GM19035 (cell line): ENCODE results near the gene ATF5.
"Not testable (repeated sequence)": the region's sequence is repeated elsewhere in the genome, so short reads cannot be mapped to it uniquely, and the experiment has no call there.

Experiments used
- ATAC-seq: cut with Tn5 transposase; IDR thresholded peaks from one replicate; pipeline ENCODE4 v1.9.1; 2021; ENCODE audit not compliant: unreplicated experiment

ATF5 gene

DNA sequence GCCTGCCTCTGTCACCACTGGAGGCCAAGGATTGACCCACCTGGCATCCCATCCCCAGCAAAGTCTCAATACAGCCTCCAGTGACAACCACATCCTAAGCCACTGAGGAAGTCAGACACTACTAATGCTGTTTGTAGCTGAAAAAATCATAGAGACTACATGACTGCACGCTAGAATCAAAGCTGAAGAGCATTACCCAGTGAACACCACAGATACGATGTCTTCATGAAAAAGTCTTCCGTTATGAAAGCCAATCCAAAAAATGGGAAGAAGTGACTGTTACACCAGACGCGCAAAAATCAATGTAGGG is 11.4 kb downstream of the ATF5 start:
- ATAC-seq: no peak

DNA sequence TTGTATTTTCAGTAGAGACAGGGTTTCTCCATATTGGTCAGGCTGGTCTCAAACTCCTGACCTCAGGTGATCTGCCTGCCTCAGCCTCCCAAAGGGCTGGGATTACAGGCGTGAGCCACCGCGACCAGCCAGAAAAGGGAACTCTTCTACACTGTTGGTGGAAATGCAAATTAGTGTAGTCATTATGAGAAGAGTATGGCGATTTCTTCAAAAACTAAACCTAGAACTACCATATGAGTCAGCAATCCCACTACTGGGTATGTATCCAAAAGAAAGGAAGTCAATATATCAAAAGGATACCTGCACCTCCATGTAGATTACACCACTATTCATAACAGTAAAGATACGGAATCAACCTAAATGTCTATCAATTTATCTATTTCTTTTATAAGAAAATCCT is 15.6 kb downstream of the ATF5 start:
- ATAC-seq: not testable (repeated sequence)

DNA sequence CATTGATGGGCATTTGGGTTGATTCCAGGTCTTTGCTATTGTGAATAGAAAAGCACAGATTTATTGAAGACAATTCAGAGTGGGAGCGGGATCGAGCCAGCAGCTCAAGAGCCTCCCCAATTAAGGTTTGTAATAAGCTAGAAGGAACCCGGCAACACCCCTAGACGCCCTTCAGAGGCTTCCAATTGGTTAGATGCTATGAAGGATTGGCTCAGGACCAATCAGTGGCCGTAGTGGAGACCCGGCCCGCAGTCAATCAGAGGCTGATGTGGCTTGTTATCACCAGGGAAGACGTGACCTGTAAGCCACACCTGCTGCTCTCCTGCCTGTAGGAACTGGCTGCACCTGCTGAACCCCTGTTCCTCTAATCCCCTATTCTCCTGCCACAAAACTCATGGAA is 17.4 kb downstream of the ATF5 start:
- no peak for ATAC-seq

DNA sequence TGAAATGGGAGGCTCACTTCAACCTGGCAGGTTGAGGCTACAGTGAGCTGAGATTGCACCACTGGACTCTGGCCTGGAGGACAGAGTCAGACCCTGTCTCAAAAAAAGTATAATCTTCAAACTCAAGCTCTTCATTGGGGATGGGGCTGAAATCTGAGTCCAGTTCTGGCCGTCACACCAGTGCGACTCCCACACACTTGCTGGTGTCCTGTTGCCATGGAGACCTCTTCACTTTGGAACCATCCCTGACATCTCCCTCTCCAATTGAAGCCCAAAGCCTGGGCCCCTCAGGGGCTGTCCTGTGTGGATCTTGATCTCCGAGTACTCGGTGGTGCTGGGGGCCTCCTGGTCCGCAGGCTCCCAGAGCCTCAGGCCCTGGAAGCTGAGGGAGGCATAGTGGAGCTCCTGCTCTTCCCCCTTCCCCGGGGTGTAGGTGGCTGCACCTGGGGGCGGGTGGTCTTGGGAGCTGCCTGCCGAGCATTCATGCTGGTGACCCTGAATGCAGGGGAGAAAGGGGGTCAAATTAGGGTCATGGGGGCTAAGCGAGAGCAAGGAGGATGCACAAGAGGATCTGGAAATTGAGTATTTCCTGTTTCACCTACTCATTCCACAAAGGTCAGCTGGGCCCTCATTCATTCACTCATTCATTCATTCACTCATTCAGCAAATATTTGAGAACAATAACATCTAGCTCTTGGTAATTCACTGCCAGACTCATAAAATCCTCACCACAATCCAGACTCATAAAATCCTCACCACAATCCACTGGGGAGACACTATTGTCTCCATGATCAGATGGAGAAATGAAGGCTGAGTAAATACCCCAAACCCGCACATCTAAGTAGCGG is 21.0 kb downstream of the ATF5 start:
- ATAC-seq: no peak

DNA sequence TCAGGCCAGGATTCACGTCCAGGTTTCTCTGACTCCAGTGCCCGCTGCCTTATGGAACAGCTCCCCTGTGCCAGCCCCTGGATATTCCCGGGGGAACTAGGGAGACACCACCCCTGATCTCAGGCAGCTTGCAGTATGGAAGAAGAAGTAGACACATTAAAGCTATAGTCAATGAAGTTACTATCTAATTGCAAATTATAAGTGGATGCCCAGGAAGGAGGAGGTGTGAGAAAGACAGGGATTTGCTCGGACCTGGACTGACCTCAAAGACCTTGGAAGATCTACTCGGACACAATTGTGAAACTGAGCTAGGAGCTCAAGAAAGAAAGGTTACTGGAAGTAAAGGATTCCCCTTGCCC is 21.6 kb downstream of the ATF5 start:
- ATAC-seq: no peak

DNA sequence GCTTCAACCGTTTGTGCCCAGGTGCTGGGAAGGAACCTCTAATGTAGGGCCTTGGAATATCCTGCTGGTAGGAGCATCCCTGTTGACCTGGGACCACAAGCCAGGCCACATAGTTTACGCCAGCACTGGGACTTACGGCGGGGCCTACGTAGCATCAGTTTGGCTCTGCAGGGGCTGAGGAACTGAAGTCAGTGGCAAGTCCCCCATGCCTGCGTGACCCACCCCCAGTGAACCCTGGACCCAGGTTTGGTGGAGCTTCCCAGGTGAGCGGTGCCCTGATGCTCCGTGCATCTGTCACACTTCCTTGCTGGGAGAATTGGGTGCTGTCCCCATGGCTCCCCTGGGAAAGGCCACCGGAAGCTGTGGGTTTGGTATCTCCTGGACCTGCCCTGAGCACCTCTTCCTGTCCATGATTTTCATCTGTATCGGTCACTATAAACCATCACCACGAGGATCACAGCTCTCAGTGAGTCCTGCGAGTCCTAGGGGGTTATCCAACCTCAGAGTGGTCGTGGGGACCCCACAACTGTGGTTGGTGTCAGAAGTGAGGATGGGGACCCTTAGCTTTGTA is 22.0 kb downstream of the ATF5 start:
- ATAC-seq: no peak

DNA sequence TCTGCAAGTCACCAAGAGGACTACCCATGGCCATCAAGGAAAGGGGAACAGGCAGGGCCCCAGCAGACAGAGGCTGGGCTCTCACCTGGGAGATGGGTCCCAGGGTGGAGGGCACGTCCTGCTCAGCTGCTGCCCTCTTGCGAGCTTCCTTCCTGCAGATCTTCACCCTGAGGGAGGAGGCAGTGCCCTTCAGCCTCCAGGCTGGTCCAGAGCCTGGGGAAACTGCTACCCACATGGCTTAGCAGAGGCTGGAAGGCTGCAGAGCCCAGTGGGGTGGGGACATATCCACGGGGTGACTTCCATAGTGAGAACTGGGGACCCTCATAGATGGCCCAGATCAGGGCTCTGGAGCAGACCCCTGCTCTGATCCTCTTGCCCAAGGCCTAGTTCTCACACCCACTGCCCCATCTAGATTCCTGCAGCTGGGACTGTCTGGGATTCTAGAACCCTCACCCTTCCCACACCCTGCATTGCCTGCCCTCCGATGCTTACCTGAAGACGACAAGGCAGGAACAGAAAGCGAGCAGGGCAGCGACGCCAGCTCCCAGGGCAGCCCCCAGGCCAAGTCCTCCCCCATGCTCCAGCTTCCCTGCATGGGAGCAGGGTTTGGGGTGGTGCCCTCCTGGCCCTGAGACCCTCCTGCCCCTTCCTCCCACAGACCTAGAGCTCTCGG is 22.9 kb downstream of the ATF5 start:
- no peak for ATAC-seq

DNA sequence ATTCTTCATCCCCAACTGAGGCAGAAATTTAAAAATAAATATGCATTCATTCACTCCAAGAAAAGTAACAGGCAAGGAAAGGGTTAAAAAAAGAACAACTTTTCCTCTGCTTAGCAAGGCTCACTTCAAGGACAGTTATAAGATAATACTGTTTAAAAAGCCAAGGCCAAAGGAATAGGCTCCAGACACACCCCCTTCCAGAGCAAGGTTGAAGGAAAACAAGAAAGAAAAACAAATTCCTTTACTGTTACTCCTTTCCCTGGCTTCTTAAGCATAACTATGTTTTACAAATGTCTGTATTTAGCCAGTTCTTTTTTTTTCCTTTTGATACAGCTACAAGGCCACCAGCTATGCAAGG is 23.5 kb downstream of the ATF5 start:
- no peak for ATAC-seq

DNA sequence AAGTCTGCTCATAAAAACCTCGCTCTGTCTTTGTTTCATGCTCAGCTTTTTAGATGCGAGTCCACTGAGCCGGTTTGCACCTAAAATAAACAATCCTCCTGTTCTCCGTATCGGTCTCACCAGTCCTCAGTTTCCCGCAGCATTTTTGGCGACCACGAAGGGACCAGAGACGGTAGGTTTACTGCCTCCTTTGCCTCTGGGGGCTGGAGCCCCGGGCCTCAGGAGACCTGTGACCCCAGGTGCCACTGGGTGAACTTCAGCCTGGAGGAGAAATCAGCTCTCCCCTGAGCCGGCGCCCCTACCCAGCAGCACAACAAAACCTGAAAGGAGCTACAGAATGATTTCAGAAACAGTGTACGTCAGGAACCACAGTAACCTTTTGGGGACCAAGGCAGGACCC is 23.9 kb downstream of the ATF5 start:
- ATAC-seq: no peak

DNA sequence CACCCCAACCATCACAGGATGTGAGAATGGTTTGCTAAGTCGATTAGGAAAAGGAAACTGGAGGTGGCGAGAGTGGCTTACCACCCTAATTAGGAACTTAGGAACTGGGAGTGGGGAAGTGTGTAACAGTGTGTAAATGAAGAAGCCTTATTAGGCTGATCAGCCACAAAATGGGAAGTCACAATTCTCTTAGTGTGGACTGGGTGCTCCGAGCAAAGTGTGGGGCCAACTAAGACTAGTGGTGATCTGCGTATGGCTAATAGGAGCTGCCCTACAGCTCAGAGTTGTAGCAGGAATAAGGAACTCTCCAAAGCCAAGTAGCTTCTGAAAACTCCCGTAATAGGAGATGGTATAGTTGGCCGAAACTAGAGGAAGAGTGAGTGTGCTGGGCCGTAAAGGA is 24.4 kb downstream of the ATF5 start:
- ATAC-seq: no peak

DNA sequence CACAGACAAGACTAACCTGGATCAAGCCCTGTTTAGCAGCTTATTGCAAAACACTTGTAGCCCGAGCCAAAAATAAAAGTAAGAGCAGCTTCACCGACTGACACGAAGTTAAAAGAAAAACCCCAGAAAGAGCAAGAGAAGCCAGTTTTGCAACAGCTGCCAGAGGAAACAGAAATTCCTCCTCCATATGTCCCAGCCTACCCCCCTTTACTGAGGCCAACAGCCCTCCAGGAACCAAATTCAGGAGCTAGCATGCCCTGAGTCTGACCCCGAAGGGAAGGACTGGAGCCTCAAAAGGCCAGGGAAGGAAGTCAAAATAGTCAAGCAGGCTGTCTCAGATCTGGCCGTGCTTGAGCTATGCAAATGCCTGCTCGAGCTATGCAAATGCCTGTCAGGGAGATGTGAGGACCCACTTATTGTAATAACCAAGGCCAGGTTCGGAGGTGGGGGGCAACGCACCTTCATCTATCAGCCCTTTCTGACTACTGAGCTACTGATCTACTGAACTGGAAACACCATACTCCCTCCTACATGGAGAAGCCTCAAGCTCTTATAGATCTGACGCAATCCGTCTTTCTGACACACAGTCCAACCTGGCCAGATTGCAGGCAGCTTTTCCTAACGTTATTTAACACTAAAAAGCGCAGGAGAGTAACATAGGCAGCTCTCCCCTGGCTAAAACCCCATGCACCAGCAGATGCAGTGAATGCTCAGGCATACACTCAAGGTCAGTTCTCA is 25.3 kb downstream of the ATF5 start:
- no peak for ATAC-seq

DNA sequence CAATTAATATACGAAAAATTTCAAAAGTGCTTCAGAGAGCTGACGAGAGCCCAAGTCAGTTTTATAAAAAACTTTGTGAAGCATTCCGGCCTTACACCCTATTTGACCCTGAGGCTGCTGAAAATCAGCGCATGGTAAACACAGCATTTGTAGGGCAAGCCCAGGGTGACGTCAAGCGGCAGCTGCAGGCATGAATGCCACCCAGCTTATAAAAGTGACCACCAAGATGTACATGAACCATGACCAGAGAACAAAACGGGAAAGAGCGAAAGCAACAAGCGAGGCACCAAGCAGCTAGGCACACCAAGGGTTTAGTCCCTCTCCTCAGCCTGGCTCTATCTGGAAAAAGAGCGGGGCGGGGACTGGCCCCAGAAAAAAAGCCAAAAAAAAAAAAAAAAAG is 25.9 kb downstream of the ATF5 start:
- ATAC-seq: no peak

DNA sequence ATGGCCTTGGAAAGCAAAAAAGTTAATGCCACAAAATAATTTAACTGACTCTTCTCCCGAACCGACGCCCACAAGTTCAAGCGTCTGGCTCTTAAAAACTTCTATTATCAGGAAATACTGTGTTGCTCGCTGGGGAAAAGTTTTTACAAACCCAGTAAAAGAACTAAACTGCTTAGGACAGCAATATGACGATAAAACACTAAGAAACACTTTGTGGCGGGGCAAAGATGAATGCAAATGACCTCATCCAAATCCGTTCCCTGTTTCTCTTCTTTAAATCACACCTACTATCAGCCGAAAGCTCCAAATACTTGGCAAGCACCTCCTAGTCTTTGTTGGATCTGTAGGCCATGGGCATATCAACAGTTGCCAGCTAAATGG is 27.1 kb downstream of the ATF5 start:
- no peak for ATAC-seq

DNA sequence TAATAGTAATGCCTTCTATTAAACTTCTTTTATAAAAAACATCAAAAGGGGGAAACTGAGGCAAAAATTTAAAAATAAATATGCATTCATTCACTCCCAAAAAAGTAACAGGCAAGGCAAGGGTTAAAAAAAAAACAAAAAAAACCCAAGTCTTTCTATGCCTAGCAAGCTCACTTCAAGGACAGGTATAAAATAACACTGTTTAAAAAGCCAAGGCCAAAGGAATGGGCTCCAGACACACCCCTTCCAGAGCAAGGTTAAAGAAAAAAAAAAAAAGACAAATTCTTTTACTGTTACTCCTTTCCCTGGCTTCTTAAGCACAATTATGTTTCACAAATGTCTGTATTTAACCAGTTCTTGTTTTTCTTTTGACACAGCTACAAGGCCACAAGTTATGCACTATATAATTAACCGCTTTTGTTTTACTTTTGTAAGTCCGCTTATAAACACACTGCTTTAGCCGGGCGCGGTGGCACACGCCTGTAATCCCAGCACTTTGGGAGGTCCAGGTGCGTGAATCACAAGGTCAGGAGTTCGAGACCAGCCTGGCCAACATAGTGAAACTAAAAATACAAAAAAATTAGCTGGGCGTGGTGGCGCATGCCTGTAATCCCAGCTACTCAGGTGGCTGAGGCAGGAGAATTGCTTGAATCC is 28.4 kb downstream of the ATF5 start:
- no peak for ATAC-seq

DNA sequence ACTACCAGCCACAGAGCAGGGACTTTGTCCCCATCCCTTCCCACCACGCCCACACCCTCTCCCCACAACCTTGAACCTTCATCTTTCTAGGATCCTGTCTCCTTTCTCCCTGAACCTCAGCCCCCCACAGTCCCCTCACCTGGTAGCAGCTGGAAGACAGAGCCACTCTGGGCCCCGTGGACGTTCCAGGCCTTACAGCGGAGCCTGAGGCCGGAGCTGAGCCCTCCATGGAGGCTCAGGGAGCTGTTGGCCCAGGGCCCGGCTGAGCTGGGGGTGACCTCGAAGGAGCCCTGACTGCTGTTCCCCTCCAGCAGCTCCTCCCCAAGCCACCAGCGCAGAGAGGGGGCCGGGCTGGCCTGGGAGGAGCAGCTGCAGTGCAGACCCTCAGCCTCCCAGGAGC is 29.1 kb downstream of the ATF5 start:
- ATAC-seq: not testable (repeated sequence)

DNA sequence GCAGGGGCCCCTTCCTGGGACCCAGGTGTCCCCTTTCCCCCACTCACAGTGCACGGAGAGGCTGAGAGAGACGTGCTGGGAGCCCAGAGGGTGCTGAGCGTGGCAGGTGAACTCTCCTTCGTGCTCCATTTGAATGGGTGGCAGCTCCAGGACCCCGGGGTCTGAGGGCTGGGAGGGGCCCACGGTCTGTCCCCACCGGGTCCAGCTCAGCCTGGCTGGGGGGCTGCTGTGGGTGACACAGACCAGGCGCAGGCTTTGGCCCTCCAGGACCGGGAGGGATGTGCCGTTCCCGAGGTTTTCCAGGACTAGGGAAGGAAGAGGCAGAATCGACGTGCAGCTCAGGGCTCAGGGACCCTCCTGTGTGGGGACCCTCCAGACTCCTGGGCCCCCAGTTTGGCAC is 29.6 kb downstream of the ATF5 start:
- not testable (repeated sequence) for ATAC-seq

DNA sequence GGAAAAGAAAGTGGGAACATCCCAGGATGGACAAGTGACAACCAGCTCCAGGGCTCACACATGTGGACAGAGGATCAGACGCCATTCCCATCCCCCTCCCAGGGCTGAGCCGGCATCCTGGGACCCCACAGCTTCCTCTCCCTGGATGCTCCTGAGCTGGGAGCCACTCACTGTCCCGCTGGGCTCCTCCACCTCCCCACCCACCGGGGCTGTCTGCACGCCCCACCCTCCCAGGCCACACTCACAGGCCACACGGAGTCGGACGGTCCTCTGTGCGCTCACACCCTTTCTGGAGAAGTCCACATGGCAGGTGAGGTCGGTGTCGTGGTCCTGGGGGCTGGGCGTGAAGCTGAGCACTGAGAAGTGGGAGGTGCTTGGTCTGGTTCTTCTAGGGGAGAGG is 30.9 kb downstream of the ATF5 start:
- ATAC-seq: not testable (repeated sequence)

DNA sequence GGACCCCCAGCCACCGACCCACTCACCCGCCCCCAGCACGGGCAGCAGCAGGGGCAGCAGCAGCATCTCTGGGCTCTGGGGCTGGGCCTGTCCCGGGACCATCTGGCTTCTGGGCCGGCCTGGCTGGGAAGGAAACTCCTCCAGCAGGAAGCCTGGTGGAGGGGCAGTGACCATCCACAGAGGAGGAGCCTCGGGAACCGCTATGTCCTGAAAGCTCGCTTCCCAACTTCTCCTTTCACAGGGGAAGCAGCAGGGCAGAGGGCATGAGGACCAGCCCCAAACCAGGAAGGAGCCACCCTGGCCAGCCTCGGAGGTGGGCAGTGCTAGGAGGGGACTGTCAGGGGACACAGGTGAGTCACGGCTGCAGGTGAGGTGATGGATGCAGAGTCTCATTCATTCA is 32.0 kb downstream of the ATF5 start, which contains the start of gene SIGLEC11:
Gene SIGLEC11, minus strand, starts transcription at position 193 of the 400 bp plus-strand sequence. Its CDS starts 91 bp downstream, at position 102.
- ATAC-seq: not testable (repeated sequence)

DNA sequence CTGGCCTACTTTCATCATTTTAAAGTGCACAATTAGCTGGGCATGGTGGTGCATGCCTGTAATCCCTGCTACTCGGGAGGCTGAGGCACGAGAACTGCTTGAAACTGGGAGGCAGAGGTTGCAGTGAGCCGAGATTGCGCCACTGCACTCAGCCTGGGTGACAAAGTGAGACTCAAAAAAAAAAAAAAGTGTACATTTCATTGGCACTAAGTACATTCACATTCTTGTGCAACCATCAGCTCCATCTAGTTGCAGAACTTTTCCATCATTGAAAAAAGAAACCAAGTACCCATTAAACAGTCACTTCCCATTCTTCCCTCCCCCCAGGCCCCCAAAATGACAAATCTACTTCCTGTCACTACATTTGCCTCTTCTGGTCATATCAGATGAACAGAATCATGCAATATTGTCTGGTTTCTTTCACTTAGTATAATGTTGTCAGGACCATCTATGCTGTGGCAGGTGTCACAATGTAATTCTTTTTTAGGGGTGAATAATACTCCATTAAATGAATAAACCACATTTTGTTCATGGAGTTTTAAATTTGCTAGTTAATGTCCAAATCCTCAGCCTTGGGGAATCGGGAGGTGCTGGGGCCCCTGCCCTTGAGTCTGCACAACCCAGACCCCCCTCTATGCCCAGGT is 39.4 kb downstream of the ATF5 start:
- ATAC-seq: no peak

DNA sequence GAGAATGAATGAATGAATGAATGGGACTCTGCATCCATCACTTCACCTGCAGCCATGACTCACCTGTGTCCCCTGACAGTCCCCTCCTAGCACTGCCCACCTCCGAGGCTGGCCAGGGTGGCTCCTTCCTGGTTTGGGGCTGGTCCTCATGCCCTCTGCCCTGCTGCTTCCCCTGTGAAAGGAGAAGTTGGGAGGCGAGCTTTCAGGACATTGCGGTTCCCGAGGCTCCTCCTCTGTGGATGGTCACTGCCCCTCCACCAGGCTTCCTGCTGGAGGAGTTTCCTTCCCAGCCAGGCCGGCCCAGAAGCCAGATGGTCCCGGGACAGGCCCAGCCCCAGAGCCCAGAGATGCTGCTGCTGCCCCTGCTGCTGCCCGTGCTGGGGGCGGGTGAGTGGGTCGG is 40.4 kb downstream of the ATF5 start:
- not testable (repeated sequence) for ATAC-seq

DNA sequence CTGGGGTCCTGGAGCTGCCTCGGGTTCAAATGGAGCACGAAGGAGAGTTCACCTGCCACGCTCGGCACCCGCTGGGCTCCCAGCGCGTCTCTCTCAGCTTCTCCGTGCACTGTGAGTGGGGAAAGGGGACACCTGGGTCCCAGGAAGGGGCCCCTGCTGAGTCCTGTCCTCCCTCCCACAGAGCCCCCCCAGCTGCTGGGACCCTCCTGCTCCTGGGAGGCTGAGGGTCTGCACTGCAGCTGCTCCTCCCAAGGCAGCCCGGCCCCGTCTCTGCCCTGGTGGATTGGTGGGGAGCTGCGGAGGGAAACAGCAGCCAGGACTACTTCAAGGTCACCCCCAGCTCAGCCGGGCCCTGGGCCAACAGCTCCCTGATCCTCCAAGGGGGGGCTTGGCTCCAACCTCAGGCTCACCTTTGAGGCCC is 43.0 kb downstream of the ATF5 start:
- no peak for ATAC-seq
